SK-N-SH (cell line): Measurements from ENCODE around the gene ZNF764. TPM values are rescaled to one million over a fixed set of nuclear protein-coding genes. Genes with fewer than 3 reads are reported as not detected.

Source experiments
- CTCF ChIA-PET: fragments of 300-600, 350-600 bp; formaldehyde crosslinking; extraction: SDS; loops from one replicate; lab custom pipeline; 2021; lab: Yijun Ruan, JAX
- POLR2A ChIA-PET: fragments of 350-600 bp; sonication (Branson Sonifier 250); formaldehyde crosslinking; extraction: SDS; loops from one replicate; lab custom pipeline; 2020; ENCODE audit warnings: antibody characterized with exemption, inconsistent platforms; lab: Yijun Ruan, JAX
- DNase-seq: peaks from one replicate; pipeline ENCODE4 v3.0.0; 2012
- H2AFZ ChIP-seq: fragments of 200-600 bp; sonication (generic); 2 replicates; pipeline ENCODE4 v1.8.1; 2016; ENCODE audit warnings: antibody characterized with exemption, mild to moderate bottlenecking, low read depth
- H3F3A ChIP-seq: fragments of 200-600 bp; sonication (generic); replicated peaks from 2 replicates; pipeline ENCODE3; 2016; ENCODE audit warnings: antibody characterized with exemption, mild to moderate bottlenecking; ENCODE audit not compliant: insufficient read depth
- H3K27ac ChIP-seq, 2 experiments: fragments of 200-500 bp in 1 of 2; fragments of 200-600 bp in 1 of 2; sonication (Bioruptor generic) in 1 of 2; sonication (generic), shearing (Covaris generic) in 1 of 2; 2 replicates each; pipeline versions ENCODE4 v1.5.1 to v1.6.1; 2014 to 2016; ENCODE audit warnings: low read depth in 2 of 2, inconsistent platforms in 1 of 2, low read length in 1 of 2, mild to moderate bottlenecking in 1 of 2, mixed read lengths in 1 of 2
- H3K27me3 ChIP-seq: fragments of 200-600 bp; sonication (generic), shearing (Covaris generic); 2 replicates; pipeline ENCODE4 v1.6.1; 2016; ENCODE audit warnings: mixed run types; ENCODE audit not compliant: insufficient read depth
- H3K36me3 ChIP-seq, 2 experiments: fragments of 200-500 bp in 1 of 2; fragments of 200-600 bp in 1 of 2; sonication (Bioruptor generic) in 1 of 2; sonication (generic) in 1 of 2; replicated peaks in 1 of 2; 2 replicates each; pipeline versions ENCODE3 to v1.5.1; 2014 to 2016; ENCODE audit warnings: low read length in 1 of 2, mild to moderate bottlenecking in 1 of 2; ENCODE audit not compliant: insufficient read depth in 2 of 2, control insufficient read depth in 1 of 2
- H3K4me1 ChIP-seq, 2 experiments: fragments of 200-500 bp in 1 of 2; fragments of 200-600 bp in 1 of 2; sonication (Bioruptor generic) in 1 of 2; sonication (generic), shearing (Covaris generic) in 1 of 2; 2 replicates each; pipeline versions ENCODE4 v1.5.1 to v1.6.1; 2014 to 2016; ENCODE audit warnings: low read depth in 1 of 2, low read length in 1 of 2, mixed run types in 1 of 2; ENCODE audit not compliant: insufficient read depth in 2 of 2, control insufficient read depth in 1 of 2
- H3K4me2 ChIP-seq: fragments of 200-600 bp; sonication (generic), shearing (Covaris generic); 2 replicates; pipeline ENCODE4 v1.6.1; 2017; ENCODE audit warnings: mixed run types
- H3K4me3 ChIP-seq, 2 experiments: fragments of 200-500 bp in 1 of 2; fragments of 200-600 bp in 1 of 2; sonication (Bioruptor generic) in 1 of 2; sonication (generic), shearing (Covaris generic) in 1 of 2; 2 replicates each; pipeline versions ENCODE4 v1.5.1 to v1.8.1; 2014 to 2016; ENCODE audit warnings: low read depth in 2 of 2, inconsistent platforms in 1 of 2, low read length in 1 of 2, mild to moderate bottlenecking in 1 of 2, mixed read lengths in 1 of 2, moderate library complexity in 1 of 2
- H3K79me2 ChIP-seq: fragments of 200-600 bp; sonication (generic); 2 replicates; pipeline ENCODE4 v1.8.1; 2017; ENCODE audit warnings: mild to moderate bottlenecking; ENCODE audit not compliant: insufficient read depth
- H3K9ac ChIP-seq: fragments of 200-600 bp; sonication (generic); 2 replicates; pipeline ENCODE4 v1.6.1; 2017; ENCODE audit warnings: mixed run types
- H3K9me2 ChIP-seq: fragments of 200-600 bp; sonication (generic); 2 replicates; pipeline ENCODE4 v1.6.1; 2017; ENCODE audit warnings: mixed run types
- H3K9me3 ChIP-seq: fragments of 200-600 bp; sonication (generic); 2 replicates; pipeline ENCODE4 v1.6.1; 2017; ENCODE audit warnings: mixed run types, mild to moderate bottlenecking, moderate library complexity
- H4K20me1 ChIP-seq: fragments of 200-600 bp; sonication (generic); 2 replicates; pipeline ENCODE4 v1.6.1; 2017; ENCODE audit warnings: mild to moderate bottlenecking, mixed run types; ENCODE audit not compliant: insufficient read depth
- CHD2 ChIP-seq: fragments of 150-350 bp; IDR thresholded peaks from 2 replicates; pipeline ENCODE4 v1.6.1; 2018; ENCODE audit warnings: low read length; ENCODE audit not compliant: partially characterized antibody
- GATA2 ChIP-seq: sonication (generic); formaldehyde crosslinking; IDR thresholded peaks from 2 replicates; pipeline ENCODE4 v1.5.0; 2020; ENCODE audit warnings: mild to moderate bottlenecking, missing genetic modification reagents
- RAD21 ChIP-seq: IDR thresholded peaks from 2 replicates; pipeline ENCODE4 v1.6.1; 2012; ENCODE audit warnings: mild to moderate bottlenecking, low read length
- RFX5 ChIP-seq: IDR thresholded peaks from 2 replicates; pipeline ENCODE4 v1.6.1; 2012; ENCODE audit warnings: mild to moderate bottlenecking, improper control_type of control experiment, low read length
- SMC3 ChIP-seq: IDR thresholded peaks from 2 replicates; pipeline ENCODE4 v1.6.1; 2012; ENCODE audit warnings: low read depth, low read length, improper control_type of control experiment
- TCF12 ChIP-seq: IDR thresholded peaks from 2 replicates; pipeline ENCODE4 v1.4.0; 2012
- TEAD4 ChIP-seq: IDR thresholded peaks from 2 replicates; pipeline ENCODE4 v1.4.0; 2012; ENCODE audit warnings: mild to moderate bottlenecking, borderline replicate concordance; ENCODE audit not compliant: insufficient read depth
- WGBS: methylation state at CpG from one replicate; pipeline ENCODE4 v1.1.6; 2017; ENCODE audit warnings: low lambda C conversion rate; 5-methylcytosine and 5-hydroxymethylcytosine counted together
- polyA plus RNA-seq, 3 experiments: library from polyadenylated mRNA; depleted of rRNA; stranded (reverse); fragments of >200 nt; gene quantifications; 2 replicates each; pipeline ENCODE4 v1.2.3, GENCODE V29; 2012
- TF ChIP-seq, protein P1 (sequence below): fragments of 150-350 bp; IDR thresholded peaks from 2 replicates; pipeline ENCODE4 v1.6.1; 2017; ENCODE audit warnings: antibody characterized with exemption, low read length, low read depth, borderline replicate concordance
- TF ChIP-seq, protein P2 (sequence below): IDR thresholded peaks from 2 replicates; pipeline ENCODE4; 2012
- TF ChIP-seq, protein P3 (sequence below): IDR thresholded peaks from 2 replicates; pipeline ENCODE4 v1.4.0; 2012; ENCODE audit warnings: low read depth, borderline replicate concordance
- TF ChIP-seq, protein P4 (sequence below): IDR thresholded peaks from 2 replicates; pipeline ENCODE4 v1.4.0; 2012; ENCODE audit warnings: low read depth, borderline replicate concordance
- TF ChIP-seq, protein P5 (sequence below): fragments of 200-600 bp; sonication (generic); IDR thresholded peaks from 2 replicates; pipeline ENCODE4 v1.6.1; 2017; ENCODE audit warnings: antibody characterized with exemption, mild to moderate bottlenecking, moderate library complexity

The ZNF764 gene
- polyA plus RNA-seq, 1 of the 3 experiments (the other 2 are of a cell fraction) = 2.8 TPM

DNA sequence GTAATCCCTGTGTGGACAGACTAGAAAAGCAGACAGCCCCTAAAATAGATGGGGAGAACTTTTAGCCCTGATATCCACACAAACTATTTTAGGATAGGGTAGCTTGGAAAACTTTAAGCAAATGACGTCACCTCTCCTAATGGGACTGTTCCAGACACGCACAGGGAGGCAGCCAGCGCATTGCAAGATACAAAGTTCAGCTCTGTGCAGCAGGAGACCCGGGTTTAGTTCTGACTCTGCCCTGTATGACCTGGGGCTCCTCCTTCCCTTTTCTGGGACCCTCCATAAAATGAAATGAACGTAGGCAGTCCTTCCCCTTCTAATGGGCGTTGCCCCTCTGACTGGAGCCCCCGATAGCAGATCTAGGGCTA lies 45.8 kb upstream of the ZNF764 start:
- 89% methylated on average over 7 of the region's 7 CpGs for WGBS
- Histone ChIP-seq H3K79me2 (peaks cover 17% of the 10 kb centered on the region), H3K27ac (no peak overlapping the region), H3K4me3 (no peak overlapping the region), H3K27me3 (no peaks in the 10 kb centered on the region), H4K20me1 (no peaks in the 10 kb centered on the region), H3K4me1 (peaks cover under 1 to 5% of the 10 kb centered on the region in 2 experiments; a peak in 2 of 4 replicates), H3K9me2 (no peaks in the 10 kb centered on the region), H3K4me2 (no peak overlapping the region), H3K36me3 (peaks cover 22 to 35% of the 10 kb centered on the region in 2 experiments), H3K9me3 (no peaks in the 10 kb centered on the region), H3K9ac (no peak overlapping the region), H3F3A (peaks cover 4% of the 10 kb centered on the region), H2AFZ (no peak overlapping the region)
- ChIA-PET POLR2A (no interaction called here), CTCF (interaction anchor here (1.0 kb wide), 1 partner anchor 32 kb away, joined by 3 read pairs; no protein-coding TSS in a partner anchor)
- DNase-seq = no peak
- no peak for TF ChIP-seq GATA2 (CRISPR knock-in tag)
- no peak for TF ChIP-seq TEAD4
- TF ChIP-seq SMC3 = no peak
- TF ChIP-seq, protein P1, sequence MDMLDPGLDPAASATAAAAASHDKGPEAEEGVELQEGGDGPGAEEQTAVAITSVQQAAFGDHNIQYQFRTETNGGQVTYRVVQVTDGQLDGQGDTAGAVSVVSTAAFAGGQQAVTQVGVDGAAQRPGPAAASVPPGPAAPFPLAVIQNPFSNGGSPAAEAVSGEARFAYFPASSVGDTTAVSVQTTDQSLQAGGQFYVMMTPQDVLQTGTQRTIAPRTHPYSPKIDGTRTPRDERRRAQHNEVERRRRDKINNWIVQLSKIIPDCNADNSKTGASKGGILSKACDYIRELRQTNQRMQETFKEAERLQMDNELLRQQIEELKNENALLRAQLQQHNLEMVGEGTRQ = no peak
- TF ChIP-seq, protein P2, sequence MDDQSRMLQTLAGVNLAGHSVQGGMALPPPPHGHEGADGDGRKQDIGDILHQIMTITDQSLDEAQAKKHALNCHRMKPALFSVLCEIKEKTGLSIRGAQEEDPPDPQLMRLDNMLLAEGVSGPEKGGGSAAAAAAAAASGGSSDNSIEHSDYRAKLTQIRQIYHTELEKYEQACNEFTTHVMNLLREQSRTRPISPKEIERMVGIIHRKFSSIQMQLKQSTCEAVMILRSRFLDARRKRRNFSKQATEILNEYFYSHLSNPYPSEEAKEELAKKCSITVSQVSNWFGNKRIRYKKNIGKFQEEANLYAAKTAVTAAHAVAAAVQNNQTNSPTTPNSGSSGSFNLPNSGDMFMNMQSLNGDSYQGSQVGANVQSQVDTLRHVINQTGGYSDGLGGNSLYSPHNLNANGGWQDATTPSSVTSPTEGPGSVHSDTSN = no peak
- no peak for TF ChIP-seq RAD21
- TF ChIP-seq, protein P3, sequence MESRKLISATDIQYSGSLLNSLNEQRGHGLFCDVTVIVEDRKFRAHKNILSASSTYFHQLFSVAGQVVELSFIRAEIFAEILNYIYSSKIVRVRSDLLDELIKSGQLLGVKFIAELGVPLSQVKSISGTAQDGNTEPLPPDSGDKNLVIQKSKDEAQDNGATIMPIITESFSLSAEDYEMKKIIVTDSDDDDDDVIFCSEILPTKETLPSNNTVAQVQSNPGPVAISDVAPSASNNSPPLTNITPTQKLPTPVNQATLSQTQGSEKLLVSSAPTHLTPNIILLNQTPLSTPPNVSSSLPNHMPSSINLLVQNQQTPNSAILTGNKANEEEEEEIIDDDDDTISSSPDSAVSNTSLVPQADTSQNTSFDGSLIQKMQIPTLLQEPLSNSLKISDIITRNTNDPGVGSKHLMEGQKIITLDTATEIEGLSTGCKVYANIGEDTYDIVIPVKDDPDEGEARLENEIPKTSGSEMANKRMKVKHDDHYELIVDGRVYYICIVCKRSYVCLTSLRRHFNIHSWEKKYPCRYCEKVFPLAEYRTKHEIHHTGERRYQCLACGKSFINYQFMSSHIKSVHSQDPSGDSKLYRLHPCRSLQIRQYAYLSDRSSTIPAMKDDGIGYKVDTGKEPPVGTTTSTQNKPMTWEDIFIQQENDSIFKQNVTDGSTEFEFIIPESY = no peak
- TF ChIP-seq, protein P4, sequence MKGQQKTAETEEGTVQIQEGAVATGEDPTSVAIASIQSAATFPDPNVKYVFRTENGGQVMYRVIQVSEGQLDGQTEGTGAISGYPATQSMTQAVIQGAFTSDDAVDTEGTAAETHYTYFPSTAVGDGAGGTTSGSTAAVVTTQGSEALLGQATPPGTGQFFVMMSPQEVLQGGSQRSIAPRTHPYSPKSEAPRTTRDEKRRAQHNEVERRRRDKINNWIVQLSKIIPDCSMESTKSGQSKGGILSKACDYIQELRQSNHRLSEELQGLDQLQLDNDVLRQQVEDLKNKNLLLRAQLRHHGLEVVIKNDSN = no peak
- no peak for TF ChIP-seq RFX5
- TF ChIP-seq CHD2 = no peak
- TF ChIP-seq, protein P5, sequence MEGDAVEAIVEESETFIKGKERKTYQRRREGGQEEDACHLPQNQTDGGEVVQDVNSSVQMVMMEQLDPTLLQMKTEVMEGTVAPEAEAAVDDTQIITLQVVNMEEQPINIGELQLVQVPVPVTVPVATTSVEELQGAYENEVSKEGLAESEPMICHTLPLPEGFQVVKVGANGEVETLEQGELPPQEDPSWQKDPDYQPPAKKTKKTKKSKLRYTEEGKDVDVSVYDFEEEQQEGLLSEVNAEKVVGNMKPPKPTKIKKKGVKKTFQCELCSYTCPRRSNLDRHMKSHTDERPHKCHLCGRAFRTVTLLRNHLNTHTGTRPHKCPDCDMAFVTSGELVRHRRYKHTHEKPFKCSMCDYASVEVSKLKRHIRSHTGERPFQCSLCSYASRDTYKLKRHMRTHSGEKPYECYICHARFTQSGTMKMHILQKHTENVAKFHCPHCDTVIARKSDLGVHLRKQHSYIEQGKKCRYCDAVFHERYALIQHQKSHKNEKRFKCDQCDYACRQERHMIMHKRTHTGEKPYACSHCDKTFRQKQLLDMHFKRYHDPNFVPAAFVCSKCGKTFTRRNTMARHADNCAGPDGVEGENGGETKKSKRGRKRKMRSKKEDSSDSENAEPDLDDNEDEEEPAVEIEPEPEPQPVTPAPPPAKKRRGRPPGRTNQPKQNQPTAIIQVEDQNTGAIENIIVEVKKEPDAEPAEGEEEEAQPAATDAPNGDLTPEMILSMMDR = no peak
- TF ChIP-seq TCF12 = no peak
